Endothelial cell of umbilical vein (primary cell): ENCODE data around the gene KREMEN1. TPM values are rescaled to one million over a fixed set of nuclear protein-coding genes. Genes with fewer than 3 reads are reported as not detected.

Experiments used
- BruUV-seq: library from RNA; stranded (reverse); fragments of 400-500 nt; replicated peaks from 2 replicates; lab custom pipeline; 2021; lab: Mats Ljungman, UMichigan
- CTCF ChIA-PET: fragments of 300-600, 350-600 bp; sonication (Branson Sonifier 250); formaldehyde crosslinking; loops from one replicate; lab custom pipeline; 2021; ENCODE audit warnings: antibody characterized with exemption, inconsistent platforms; lab: Charles Lee
- POLR2A ChIA-PET: fragments of 300-600, 350-600 bp; sonication (Branson Sonifier 250); formaldehyde crosslinking; loops from one replicate; lab custom pipeline; 2021; ENCODE audit warnings: antibody characterized with exemption, inconsistent platforms; lab: Charles Lee
- DNase-seq: peaks from one replicate; pipeline ENCODE4 v3.0.0-alpha.2; 2011; ENCODE audit warnings: low read depth, low spot score
- FAIRE-seq: peaks from 2 replicates; lab custom pipeline; 2011; peaks lifted over from hg19 to GRCh38; lab: Jason Lieb, UNC
- H2AFZ ChIP-seq: 2 replicates; pipeline ENCODE4 v1.6.0; 2012; ENCODE audit warnings: low read depth, low read length, control low read depth, inconsistent platforms
- H3K27ac ChIP-seq: 2 replicates; pipeline ENCODE4 v1.5.1; 2011; ENCODE audit warnings: low read depth, mild to moderate bottlenecking, control low read depth, low read length, moderate library complexity; ENCODE audit not compliant: insufficient read depth
- H3K27me3 ChIP-seq, 2 experiments: 2 replicates each; pipeline versions ENCODE4 v1.6.0 to v1.6.1; 2011; ENCODE audit warnings: low read length in 2 of 2, mixed read lengths in 1 of 2; ENCODE audit not compliant: control insufficient read depth in 2 of 2, insufficient read depth in 2 of 2
- H3K36me3 ChIP-seq, 2 experiments: 2 replicates in 1 of 2; 3 replicates in 1 of 2; pipeline ENCODE4 v1.5.1; 2011; ENCODE audit warnings: low read length in 2 of 2, mild to moderate bottlenecking in 1 of 2, moderate library complexity in 1 of 2; ENCODE audit not compliant: control insufficient read depth in 2 of 2, insufficient read depth in 2 of 2; ENCODE audit errors: extremely low read depth in 1 of 2
- H3K4me1 ChIP-seq: 3 replicates; pipeline ENCODE4 v1.5.1; 2011; ENCODE audit warnings: mild to moderate bottlenecking, low read length; ENCODE audit not compliant: control insufficient read depth, insufficient read depth; ENCODE audit errors: extremely low read depth
- H3K4me2 ChIP-seq: 2 replicates; pipeline ENCODE4 v1.6.1; 2011; ENCODE audit warnings: low read length, control low read depth, mixed read lengths; ENCODE audit not compliant: insufficient read depth
- H3K4me3 ChIP-seq, 3 experiments: fragments of 200-600 bp in 1 of 3; sonication (generic), shearing (Covaris generic) in 1 of 3; replicated peaks in 1 of 3; 2 replicates each; pipeline ENCODE4 v1.5.1; 2011 to 2016; ENCODE audit warnings: control low read depth in 3 of 3, low read length in 3 of 3, mild to moderate bottlenecking in 2 of 3, inconsistent platforms in 1 of 3, low read depth in 1 of 3, moderate library complexity in 1 of 3; ENCODE audit not compliant: insufficient read depth in 1 of 3
- H3K79me2 ChIP-seq: 2 replicates; pipeline ENCODE4 v1.6.0; 2012; ENCODE audit warnings: low read length, inconsistent platforms; ENCODE audit not compliant: control insufficient read depth, insufficient read depth
- H3K9ac ChIP-seq: replicated peaks from 2 replicates; pipeline ENCODE3; 2011; ENCODE audit warnings: low read length, control low read depth; ENCODE audit not compliant: insufficient read depth; ENCODE audit errors: extremely low read depth
- H3K9me1 ChIP-seq: replicated peaks from 3 replicates; pipeline ENCODE4 v1.6.0; 2011; ENCODE audit warnings: mild to moderate bottlenecking, low read length; ENCODE audit not compliant: control insufficient read depth, insufficient read depth; ENCODE audit errors: extremely low read depth
- H3K9me3 ChIP-seq: replicated peaks from 2 replicates; pipeline ENCODE4 v1.5.1; 2012; ENCODE audit warnings: low read length, inconsistent platforms; ENCODE audit not compliant: control insufficient read depth, insufficient read depth
- H4K20me1 ChIP-seq: replicated peaks from 2 replicates; pipeline ENCODE3; 2011; ENCODE audit warnings: mild to moderate bottlenecking, low read length; ENCODE audit not compliant: control insufficient read depth, insufficient read depth; ENCODE audit errors: extremely low read depth
- CTCF ChIP-seq, 2 donors: IDR thresholded peaks; 1 replicate in 1 of 2; 2 replicates in 1 of 2; pipeline ENCODE4 v1.5.1; 2011; ENCODE audit warnings: low read length in 2 of 2, mild to moderate bottlenecking in 2 of 2, moderate library complexity in 2 of 2, control low read depth in 1 of 2, inconsistent platforms in 1 of 2, low read depth in 1 of 2; ENCODE audit not compliant: insufficient read depth in 1 of 2; ENCODE audit errors: extremely low read depth in 1 of 2
- EZH2 ChIP-seq: IDR thresholded peaks from 2 replicates; pipeline ENCODE4 v1.6.1; 2012; ENCODE audit warnings: borderline replicate concordance, low read depth, mild to moderate bottlenecking, moderate library complexity, low read length, inconsistent platforms; ENCODE audit not compliant: severe bottlenecking
- FOS ChIP-seq: IDR thresholded peaks from 2 replicates; pipeline ENCODE4 v1.6.1; 2011; ENCODE audit warnings: mild to moderate bottlenecking, low read length, moderate library complexity, borderline replicate concordance; ENCODE audit not compliant: insufficient read depth
- GATA2 ChIP-seq: IDR thresholded peaks from 2 replicates; pipeline ENCODE4 v1.7.0; 2011; ENCODE audit warnings: low read depth, mild to moderate bottlenecking, moderate library complexity, mixed read lengths, low read length; ENCODE audit not compliant: insufficient read length, insufficient read depth
- JUN ChIP-seq: IDR thresholded peaks from 2 replicates; pipeline ENCODE4 v1.6.1; 2011; ENCODE audit warnings: borderline replicate concordance, low read depth; ENCODE audit not compliant: insufficient read length, insufficient read depth
- MYC ChIP-seq: IDR thresholded peaks from one replicate; pipeline ENCODE4 v1.6.1; 2011; ENCODE audit warnings: mild to moderate bottlenecking, low read depth, low read length
- POLR2A ChIP-seq: IDR thresholded peaks from 2 replicates; pipeline ENCODE4 v1.6.1; 2012; ENCODE audit warnings: low read depth, mild to moderate bottlenecking, control low read depth, low read length
- POLR2AphosphoS5 ChIP-seq: IDR thresholded peaks from 2 replicates; pipeline ENCODE4 v1.6.1; 2012; ENCODE audit warnings: low read depth, mild to moderate bottlenecking, control low read depth, low read length, moderate library complexity; ENCODE audit not compliant: insufficient read depth
- dilution Hi-C: fragments of 300-500 bp; cut with MboI; formaldehyde crosslinking; loops from one replicate; pipeline ENCODE4 v1.15.0; 2019; ENCODE audit warnings: low sequenced_read_pairs; ENCODE audit not compliant: extremely low pct_ligation_motif_present
- intact Hi-C: fragments of 100-400 bp; cut with micrococcal nuclease; formaldehyde crosslinking; loops from one replicate; pipeline ENCODE4 v1.10.0; 2022
- polyA plus RNA-seq, 4 experiments: library from polyadenylated mRNA; depleted of rRNA in 3 of 4; stranded (reverse) in 3 of 4; unstranded in 1 of 4; fragments of >200 nt; gene quantifications; 2 replicates each; pipeline versions ENCODE4 v1.2.1 to v1.2.3, GENCODE V29; 2011 to 2012; ENCODE audit warnings: missing spikeins in 1 of 4
- total RNA-seq: library from RNA; stranded (reverse); gene quantifications from 2 replicates; pipeline ENCODE4 v1.2.3, GENCODE V29; 2021
- TF ChIP-seq, protein P1 (sequence below): IDR thresholded peaks from 2 replicates; pipeline ENCODE4 v1.6.1; 2011; ENCODE audit not compliant: insufficient read depth, insufficient read length

Gene KREMEN1
- total and polyA plus RNA-seq, 2 donors (not counting 3 experiments of a cell fraction or from before 2014, with no cell fraction given) = 0.58 to 1.1 TPM

DNA sequence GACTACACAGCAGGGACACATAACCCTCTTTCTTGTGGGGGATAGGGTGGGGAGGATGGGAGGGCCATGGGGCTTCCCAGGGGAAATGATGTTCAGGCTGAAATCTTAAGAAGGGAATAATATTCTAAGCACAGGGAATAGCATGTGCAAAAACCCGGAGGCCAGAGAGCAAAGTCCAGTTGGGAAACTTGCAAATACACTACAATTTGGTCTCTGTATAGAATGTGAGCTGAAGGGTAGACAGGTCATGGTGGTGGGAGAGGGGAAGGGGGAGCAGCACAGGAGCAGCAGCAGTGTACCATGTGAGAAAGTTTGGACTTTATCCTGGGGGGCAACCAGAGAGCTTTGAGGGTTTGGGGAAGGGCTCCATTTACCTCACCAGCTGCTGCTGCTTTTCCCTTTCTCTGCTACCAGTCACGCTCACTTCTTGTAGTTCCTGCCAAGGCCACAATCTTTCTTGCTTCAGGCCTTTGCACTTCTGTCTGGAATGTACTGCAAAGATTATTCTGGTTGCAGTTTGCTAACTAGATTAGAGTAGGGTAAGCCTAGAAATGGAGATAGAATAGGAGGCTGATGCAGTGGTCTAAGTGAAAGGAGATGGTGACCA is 43.0 kb downstream of the KREMEN1 start:
- TF ChIP-seq MYC = no peak
- intact Hi-C loops = no loop called here
- no peak overlapping the region for H3K4me3 ChIP-seq
- no peaks in the 10 kb centered on the region for H3K36me3 ChIP-seq
- FAIRE-seq (no peak), DNase-seq (no peak)
- H3K4me2 ChIP-seq = no peak overlapping the region
- no peak overlapping the region for H3K9ac ChIP-seq
- no peaks in the 10 kb centered on the region for H3K9me3 ChIP-seq
- no peaks in the 10 kb centered on the region for H3K4me1 ChIP-seq
- H3K27ac ChIP-seq = no peak overlapping the region
- peaks cover 3 to 6% of the 10 kb centered on the region in 2 experiments for H3K27me3 ChIP-seq
- ChIA-PET POLR2A (no interaction called here), CTCF (no interaction called here)
- H2AFZ ChIP-seq = no peak overlapping the region
- dilution Hi-C loops = no loop called here
- no peaks in the 10 kb centered on the region for H3K9me1 ChIP-seq
- no peaks in the 10 kb centered on the region for H4K20me1 ChIP-seq
- H3K79me2 ChIP-seq = no peaks in the 10 kb centered on the region
- BruUV-seq = no TSS peak

DNA sequence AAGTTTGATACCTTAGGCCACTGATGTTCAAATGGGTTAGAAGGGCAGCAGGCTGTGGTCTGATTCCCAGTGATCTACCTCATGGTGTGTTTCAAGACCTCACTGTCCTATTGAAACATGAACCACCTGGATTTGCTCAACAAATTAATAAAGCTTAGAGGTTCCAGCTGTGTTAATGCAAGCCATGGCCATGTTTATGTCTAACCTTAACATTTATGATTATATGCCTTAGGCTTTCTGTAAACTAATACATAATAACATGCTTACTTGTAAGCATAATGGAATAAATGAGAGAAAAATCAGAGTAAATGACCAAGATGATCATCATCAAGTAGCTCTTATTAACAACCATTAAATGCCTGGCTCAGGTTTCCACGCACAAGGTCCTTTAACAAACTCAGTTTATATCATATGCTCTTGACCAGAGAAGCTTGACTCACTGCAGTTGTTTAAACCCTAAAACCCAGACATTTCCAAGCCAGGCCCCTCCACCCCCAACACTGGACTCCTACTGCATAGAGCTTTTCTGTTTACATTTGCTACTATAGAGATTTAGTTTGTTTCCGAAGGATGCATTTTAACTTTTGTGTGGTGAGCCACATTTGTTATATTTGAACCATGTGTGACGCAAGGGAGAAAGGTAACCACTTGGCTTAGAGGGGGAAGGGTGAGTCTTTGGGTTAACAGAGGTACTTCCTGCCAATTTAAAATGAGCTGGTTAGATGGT is 43.7 kb downstream of the KREMEN1 start:
- dilution Hi-C loops (no loop called here), intact Hi-C loops (no loop called here)
- H3K4me2 ChIP-seq = no peak overlapping the region
- no peak overlapping the region for H3K9ac ChIP-seq
- no peak overlapping the region for H3K4me3 ChIP-seq
- H3K9me3 ChIP-seq = no peaks in the 10 kb centered on the region
- no peaks in the 10 kb centered on the region for H3K9me1 ChIP-seq
- no TSS peak for BruUV-seq
- DNase-seq = no peak
- ChIA-PET POLR2A (no interaction called here), CTCF (no interaction called here)
- H4K20me1 ChIP-seq = no peaks in the 10 kb centered on the region
- TF ChIP-seq MYC (no peak), CTCF (IDR thresholded peaks at IDR 0.05; ENCODE audit: extremely low read depth in 1 of 2, insufficient read depth in 1 of 2, low read depth in 1 of 2, low read length in 2 of 2) (no peak), EZH2 (no peak), GATA2 (no peak), FOS (no peak), JUN (no peak), POLR2A (no peak), POLR2AphosphoS5 (no peak)
- TF ChIP-seq, protein P1, sequence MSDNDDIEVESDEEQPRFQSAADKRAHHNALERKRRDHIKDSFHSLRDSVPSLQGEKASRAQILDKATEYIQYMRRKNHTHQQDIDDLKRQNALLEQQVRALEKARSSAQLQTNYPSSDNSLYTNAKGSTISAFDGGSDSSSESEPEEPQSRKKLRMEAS = no peak
- no peak overlapping the region for H3K27ac ChIP-seq
- H3K36me3 ChIP-seq = no peaks in the 10 kb centered on the region
- no peak overlapping the region for H2AFZ ChIP-seq
- no peaks in the 10 kb centered on the region for H3K4me1 ChIP-seq
- H3K79me2 ChIP-seq = no peaks in the 10 kb centered on the region
- no peak for FAIRE-seq
- peaks cover 6 to 8% of the 10 kb centered on the region in 2 experiments for H3K27me3 ChIP-seq
